Fibroblast of peridontal ligament (primary cell): ENCODE measurements around the gene TBX5.

Experiments used
- DNase-seq: peaks from one replicate; pipeline ENCODE4 v3.0.0-alpha.2; 2010; ENCODE audit errors: extremely low read depth

TBX5 gene

DNA sequence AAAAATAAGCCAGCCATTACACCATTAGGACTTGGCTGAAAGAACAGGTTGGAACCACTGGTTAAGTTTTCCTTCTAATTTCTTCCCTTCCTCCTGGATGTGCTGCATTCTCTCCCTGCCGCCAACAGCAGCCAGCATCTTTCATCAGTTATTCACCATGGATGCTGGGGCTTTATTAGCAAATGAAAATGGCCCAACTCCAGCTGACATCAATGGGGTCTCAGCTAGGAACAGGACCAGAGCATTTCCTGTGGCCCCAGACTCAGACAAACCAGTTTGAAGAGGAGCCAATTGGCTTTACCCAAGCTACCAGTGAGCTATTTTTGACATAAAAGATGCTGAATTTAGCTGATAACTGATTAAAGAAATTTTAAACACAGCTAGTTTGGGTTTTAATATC is 26.0 kb upstream of the TBX5 start:
- DNase-seq, result no peak

DNA sequence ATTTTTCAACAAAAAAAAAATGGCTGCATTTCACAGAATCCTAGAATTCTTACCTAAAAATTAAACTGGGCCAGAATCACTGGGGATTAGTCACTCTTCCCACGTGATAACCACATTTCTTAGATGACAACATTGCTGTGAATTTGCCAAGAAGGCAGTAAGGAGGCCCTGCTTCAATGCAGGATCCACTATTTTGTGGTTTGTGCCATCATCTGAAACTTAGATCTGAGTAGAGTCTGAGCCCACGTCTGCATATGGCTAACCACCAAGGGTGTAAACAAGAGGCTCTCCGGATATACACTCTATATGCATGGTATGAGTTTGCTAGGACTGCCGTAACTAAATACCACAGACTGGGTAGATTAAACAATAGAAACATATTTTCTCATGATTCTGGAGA is 24.4 kb upstream of the TBX5 start:
- no peak for DNase-seq

DNA sequence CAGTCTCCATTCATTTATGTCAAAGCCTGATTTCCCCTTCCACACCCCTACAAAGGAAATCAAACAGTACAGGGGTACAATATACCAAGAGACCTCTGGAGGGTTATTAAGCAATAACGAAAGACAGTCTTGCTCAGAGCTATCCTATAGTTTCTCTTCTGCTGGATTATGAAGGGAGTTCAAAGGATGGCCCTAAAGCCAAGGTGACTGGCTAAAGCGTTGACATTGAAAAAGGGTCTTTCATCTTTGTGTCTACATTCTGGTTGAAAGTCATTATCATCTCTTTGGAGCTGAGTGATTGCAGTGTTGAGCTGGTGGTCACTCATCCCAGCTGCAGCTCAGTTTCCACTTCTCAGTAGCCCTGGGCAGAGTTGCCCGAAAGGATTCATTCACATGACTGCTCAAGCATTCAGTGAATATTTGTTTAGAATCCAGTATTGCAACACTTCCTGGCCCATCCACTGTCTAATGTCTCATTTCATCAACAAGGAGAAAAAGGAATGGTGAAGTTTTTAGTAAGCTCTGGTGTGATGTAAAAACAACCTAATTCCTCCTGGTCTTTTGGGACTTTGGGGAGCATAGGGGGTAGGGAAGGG is 19.2 kb upstream of the TBX5 start:
- DNase-seq, result no peak

DNA sequence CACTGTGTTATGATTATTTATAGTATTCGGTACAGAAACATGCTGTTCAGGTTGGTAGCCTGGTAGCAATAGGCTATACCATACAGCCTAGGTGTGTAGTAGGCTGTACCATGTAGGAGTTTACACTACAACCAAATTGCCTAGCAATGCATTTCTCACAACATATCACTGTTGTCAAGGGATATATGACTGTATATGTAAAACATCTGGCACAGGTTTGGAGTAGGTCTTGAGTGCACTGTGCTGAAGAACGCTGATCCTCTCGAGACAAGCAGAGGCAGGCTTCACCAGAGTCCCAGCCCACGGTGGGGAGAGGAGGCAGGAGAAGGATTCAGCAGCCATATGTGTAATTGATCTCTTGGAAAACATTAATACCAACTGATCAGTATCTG is 15.0 kb upstream of the TBX5 start:
- no peak for DNase-seq

DNA sequence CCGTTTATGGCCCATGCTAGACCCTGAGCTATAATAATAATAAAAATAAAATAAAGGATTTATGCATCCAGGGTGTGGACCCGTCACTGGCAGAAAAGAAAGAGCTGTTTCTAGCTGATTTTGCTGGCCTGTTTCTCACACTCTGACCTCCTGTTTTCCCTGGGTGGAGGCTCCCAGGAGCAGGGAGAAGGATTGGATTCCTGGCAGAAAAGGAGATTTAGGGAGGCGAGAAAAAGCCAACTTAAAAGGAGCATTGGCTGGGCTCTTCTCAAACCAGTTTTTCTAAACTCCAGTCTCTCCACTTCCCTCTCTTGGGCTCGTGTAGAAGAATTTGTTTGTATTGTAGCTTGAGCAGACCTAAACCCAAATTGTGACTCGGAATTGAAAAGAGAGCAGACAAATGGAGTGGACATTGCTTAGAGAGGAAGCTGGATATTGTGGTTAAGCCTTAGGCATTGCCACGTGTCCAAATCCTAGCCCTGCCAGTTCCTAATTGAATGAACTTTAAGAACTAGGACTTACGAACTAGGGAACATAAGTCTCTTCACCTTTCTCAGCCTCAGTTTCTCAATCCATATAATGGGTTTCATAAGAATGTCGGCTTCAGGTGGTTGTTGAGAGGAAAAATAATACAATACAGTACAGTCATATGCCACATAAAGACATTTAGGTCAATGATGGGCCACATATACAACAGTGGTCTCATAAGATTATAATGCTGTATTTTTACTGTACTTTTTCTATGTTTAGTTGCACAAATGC is 14.4 kb upstream of the TBX5 start:
- DNase-seq, result no peak

DNA sequence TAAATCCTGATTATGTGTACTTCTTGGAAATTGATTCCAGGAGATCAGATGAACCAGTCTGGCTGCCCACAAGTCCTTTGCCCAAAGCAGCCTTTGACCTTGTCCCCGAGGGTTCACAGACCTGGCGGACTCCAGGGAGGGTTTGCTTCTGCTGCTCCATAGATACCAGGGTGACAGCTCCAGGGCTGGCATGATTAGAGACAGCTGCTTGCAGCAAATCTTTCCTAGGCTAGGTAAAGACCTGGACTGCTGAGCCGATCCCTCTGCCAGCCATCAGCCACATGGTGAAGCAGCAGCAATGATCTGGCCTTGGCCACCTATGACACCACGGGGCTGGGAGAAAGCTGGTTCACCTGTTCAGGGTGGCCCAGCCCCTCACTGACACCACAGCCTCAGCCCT is 10.1 kb upstream of the TBX5 start:
- no peak for DNase-seq

DNA sequence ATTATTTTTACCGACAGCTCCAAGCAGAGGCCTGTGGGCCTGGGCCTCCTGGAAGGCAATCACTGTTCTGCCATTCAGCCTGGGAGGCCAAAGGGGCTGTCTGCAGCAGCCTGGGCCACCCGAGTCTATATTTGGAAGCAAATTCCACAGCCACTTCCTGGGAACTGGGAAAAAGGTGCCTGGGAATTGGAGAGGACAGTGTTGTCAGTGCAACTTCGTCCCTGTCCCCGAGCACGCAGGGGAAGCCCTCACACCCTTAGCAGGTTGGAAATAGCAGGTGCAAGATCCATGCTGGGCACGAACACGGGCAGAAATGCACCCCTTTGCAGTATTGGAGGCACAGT is 9.6 kb upstream of the TBX5 start:
- DNase-seq, result no peak

DNA sequence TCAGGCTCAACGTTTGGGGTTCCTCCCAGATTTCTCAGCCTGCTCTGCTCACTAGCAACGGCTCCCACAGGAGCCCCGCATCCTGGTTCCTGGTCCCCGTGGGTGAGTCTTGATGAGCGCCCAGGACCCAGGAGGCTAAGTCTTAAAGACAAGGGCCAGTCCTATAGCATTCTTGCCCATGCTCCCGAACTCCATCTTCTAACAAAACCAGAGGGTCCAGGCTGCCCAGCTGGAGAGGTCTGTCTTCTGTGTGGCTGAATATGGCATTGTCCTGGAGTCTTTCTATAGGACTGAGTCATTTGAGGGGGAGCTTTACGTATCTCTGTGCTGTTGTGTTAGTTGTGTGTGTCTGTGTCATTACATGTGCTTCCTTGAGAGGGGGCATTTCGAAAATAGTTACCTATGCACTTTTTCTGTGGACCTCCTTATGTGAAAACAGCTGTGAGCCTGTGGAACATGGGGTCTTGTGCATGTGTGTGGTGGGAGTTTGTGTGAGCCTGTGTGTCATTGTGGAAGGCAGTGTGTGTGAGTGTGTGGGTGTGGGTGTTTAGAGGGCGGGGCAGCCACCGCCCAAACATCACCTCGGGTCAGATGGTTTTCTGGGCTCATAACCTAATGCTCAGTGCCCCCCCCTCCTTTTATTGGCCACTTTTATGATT is 9.1 kb upstream of the TBX5 start:
- no peak for DNase-seq

DNA sequence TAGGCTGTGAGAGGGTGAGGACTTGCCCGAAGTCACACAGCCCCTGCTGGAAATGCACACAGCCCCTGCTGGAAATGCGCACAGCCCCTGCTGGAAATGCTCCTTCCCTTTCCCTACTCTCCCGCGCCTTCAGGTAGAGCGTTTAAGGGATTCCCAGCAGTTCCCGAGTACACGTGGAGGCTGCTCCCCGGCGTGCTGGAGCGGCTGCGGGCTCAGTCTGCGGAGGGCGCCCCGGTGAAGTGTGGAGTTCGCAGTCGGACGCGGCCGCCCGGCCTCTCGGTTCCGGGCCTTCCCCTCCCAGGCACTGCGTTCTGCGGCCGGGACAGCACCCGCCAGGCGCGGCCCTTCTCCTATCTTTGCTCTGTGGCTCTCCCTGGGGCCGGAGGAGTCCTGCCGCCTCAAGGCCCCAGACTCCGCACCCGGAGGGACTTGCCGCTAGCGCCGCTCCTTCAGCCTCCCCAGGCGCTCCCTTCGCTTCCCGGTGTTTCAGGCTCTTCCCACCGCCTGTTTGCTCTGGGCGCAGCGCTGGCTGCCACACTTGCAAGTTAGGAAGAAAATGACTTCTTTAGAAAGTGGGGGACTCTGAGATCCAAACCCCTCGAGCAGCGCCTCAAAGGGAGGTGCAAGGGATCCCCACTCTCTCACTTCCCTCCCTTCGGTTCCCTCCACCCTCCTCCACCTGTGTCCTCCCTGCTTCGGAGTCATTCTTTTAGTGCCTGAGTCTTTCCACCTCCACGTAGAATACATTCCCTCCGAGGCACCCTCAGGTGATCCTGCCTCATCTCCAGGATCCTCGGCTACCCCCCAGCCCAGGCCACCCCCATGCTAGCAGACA is 8.3 kb upstream of the TBX5 start:
- no peak for DNase-seq

DNA sequence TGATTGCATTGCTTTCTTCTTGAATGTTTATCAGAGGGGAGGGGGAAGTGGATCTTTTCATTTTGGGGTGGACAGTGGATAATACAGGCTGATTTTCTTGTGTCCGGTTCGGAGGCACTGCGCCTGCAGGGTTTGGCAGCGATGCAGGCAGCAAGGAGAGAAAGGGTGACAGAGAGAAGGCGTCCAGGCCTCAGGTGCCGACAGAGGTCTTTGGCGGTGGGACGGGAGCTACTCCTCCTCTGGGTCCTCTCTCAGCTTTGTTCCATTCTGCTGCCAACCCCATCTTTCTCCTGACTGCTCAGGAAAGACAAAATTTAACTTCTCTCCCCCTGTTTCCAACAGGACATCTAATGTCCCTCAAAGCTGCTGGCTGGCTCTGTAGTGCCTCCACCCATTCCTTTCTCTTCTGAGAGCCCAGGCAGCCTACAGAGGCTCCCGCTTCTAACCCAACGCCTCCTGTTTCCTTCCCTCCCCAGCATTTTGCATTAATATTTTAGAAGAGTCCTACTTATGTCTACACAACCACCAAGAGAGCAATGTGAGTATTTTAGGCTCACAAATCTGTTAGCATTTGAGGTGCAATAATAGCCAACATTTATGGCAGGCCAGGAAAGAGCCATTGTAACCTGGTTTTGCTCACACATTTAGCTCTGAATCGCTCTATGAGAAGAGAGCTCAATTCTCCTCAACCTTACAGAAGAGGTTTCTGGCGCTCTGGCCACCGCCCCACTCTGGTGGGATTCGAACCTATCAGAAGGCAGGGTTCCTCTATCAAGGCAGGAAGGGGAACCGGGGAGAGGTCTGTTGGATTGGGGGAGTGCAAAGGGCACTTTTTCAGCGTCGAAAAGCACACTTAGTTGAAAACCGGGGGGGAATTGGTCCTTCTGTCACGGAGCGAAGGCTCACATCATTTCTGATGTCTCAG is 7.1 kb upstream of the TBX5 start:
- DNase-seq, result no peak

DNA sequence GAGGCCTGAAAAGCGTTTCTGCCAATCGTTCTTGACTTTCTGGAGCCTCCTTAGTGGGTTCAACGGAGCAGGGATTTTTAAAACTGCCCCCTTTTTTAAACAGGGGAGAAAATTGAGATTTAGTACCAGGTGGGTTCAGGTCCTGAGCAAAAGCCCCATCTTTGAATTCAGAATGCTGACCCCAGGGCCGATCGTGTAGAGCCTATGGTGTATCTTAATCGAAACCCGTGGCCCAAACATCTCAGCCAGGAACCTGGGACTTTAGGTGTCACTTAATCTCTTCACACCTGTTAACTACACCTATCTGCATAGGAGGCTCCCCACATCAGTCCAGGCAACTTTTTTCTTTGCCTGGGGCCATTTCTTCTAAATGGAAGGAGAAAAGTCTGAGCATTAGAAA is 6.4 kb upstream of the TBX5 start:
- DNase-seq, result no peak

DNA sequence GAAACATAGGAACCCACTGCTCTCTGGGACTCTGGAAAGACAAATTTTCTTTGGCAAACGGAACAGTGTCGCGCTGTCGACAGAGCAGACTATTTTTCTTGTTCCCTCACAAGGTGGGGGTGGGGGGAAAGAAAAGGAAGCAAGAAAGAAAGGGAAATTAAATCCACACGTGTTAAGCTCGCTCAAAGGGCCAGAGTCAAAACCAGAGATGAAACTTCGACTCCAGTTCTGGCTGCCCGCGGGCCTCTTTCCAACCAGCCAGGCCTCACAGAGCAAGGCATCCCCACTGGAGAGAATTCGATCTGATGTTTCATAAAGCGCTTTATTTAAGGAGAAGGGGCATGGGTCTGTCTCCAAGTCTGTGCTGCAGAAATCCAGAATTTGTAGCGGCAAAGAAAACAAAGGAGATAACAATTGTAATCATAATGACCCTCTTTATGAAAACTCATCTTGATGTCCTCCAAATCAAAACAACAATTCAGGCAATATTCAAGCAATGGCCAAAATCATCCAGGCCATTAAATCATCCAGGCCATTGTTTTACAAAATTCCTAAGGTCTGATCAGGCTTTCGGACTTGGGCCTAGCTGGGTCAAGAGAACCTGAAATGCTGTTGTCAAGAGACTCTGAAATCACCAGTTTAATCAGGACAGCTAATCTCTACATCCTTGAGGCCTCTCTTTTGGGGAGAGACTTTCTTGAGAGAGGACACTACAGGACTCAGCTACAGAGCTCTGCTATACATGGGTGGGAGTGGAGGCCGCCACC is 5.3 kb upstream of the TBX5 start:
- no peak for DNase-seq

DNA sequence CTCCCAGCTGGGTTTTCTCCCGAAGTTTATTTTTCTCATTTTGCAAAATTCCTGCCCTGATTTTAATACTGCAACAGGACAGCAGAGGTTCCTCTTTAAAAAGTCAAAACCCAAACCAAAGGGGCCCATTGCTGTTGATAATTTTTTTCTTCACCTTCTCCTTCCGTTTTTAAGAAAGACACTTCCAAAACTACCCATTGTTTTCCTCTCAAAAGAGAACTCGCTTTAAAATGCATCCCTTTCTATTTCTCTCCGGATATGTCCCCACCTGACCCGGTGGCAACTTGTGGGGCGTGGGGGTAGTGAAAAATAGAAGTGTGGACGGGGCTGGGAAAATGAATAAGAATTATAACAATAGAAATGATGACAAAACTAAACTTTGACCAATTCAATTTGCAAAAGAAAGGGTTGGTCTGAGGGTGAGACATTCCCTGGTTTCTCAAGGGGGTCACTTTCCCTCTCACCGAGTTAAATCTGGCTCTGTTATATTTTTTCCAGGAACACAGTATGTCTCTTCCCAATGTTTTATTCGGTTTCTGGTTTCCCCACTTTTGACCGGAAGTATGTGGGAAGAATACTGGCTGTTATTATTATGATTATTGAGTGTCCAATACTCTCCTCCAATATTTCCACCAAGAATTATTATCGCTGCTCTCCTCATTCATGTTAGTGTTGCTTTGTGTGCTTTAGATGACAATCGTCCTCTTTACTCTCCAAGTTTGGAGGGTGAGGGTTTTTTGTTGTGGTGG is 4.1 kb upstream of the TBX5 start:
- no peak for DNase-seq

DNA sequence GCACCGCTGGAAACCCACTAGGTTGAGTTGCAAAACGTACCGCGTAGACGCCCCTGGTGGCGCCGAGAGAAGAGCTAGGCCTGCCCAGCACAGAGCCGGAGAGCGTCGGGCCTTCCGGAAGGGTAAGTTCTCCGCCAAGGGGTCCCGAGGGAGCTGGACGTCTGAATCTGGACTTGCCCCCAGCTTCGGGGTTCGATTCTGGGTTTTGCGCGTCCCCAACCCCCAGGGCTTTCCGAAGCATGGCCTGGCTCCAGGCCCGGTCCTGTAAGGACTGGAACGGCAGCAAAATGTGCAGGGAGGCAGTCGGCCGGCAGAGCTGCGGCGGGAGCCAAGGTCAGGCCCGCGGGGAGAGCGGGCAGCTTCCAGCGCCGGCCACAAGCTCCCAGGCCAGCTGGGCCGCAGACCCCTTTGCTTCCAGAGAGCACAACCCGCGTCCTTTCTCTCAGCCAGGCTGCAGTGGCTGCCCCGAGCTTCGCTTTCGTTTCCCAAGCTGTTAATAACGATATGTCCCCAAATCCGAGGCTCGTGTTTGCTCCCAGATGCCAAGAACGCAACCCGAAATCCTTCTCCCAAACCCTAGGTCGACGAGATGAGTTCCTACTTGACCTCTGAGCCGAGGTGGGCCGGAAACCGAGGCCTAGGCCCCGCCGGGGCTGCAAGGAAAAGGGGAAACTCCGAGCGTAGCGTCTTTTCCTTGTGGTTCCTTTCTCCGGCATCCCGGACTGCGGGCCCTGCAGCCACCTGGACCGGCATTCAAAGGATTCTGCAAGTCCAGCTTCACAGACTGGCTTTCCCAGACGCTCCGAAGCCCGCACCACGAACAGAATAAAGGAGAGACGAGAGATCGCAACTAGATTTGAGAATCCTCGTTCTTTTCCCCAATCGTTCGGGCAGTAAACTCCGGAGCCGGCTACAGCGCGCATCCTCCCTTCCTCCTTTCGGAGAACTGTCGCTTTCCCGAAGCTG is 3.2 kb upstream of the TBX5 start:
- peak; percentile 3 for DNase-seq

DNA sequence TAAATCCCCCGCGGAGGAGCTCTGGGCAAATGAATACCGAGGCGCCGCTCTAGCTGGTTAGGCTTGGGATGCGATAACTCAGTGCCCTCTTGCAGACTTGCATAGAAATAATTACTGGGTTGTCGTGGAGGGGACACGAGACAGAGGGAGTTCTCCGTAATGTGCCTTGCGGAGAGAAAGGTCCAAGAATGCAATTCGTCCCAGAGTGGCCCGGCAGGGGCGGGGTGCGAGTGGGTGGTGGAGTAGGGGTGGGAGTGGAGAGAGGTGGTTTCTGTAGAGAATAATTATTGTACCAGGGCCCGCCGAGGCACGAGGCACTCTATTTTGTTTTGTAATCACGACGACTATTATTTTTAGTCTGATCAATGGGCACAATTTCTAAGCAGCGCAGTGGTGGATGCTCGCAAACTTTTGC is 2.5 kb upstream of the TBX5 start:
- no peak for DNase-seq

DNA sequence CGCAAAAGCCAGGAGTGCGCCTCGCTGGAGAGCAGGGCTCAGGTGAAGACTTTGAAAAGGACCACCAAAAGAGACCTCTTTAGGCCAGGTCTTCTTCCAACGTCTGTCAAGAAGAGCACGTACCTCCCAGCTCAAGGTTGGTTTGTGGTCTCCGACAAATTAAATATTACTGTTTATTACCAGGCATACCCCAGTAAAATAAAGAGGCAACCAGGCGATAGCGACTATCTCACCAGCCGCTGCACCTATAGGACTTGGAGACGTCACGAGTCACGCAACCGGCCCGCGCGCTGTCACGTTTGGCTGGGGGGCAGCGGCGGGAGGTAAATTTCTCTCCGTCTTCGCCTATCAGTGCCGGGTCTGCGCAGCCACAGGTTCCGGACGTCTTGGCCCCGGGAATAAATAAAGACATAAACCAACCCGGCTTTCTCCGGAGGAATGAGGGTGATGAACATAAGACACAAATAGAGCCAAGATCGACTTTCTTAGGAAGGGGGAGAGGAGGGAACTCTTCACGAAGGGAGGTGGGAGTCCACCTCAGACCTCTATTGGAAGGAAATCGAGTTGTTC is 2.0 kb upstream of the TBX5 start:
- DNase-seq, result no peak

DNA sequence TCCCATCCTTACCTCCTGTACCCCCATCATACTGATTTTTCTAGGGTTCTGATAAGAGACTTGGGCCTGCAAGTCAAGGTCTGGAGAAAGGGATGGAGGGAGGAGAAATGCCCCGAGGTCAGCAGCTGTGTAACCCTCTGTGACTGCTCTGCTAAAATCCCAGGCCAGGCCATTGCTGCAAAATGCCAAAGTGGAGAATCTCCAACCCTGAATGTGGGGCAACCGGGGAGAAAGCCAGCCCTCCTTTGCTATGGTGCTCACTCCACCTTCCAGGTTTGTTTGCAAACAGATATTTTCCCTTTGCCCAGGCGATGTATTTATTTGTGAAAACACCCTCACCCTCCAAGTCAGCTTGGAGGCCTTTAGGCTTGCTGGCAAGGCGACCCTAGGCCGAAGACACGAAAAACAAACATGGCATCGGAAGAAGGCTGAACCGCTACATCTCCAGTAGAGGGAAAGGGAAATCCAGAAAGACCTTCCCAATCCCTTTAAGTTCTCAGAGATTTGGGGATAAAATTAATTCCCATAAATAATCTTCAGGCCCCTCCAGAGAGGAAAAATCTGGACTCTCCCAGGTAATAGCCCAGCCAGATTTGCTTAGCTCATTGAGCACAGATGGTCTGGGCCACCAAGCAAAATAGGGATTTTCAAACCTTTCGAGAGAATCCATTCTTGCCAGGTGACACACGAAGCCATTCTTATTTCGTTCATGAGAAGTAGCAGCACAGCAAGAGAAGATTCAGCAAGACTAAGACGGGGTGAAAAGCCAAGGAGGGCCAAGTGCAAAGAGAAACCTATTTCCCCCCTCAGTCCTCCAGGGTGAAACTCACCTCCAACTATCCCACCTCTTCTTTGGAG is 1.3 kb upstream of the TBX5 start:
- no peak for DNase-seq
